Measurements from ENCODE around the gene EFTUD2.

EFTUD2 gene

DNA sequence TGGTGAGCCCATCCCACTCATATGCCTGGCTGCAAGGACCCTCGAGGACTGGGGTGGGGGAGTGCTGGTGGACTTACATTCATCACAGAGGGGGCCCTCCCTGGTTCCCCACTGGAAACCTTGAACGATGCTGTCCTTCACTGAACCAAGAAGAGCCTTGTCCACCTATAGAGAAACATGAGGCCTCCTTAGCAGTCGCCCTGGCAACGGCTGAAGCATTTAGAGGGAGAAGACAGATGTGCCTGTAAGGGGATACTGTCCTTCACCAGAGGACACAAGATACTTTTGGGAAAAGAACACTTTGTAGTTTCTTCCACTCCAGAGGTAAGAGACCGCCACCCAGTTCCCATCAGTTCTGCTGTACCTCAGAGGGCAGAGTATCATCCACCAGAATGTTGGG, 45.1 kb downstream of the EFTUD2 start (continued):
- TF ChIP-seq, protein P1, sequence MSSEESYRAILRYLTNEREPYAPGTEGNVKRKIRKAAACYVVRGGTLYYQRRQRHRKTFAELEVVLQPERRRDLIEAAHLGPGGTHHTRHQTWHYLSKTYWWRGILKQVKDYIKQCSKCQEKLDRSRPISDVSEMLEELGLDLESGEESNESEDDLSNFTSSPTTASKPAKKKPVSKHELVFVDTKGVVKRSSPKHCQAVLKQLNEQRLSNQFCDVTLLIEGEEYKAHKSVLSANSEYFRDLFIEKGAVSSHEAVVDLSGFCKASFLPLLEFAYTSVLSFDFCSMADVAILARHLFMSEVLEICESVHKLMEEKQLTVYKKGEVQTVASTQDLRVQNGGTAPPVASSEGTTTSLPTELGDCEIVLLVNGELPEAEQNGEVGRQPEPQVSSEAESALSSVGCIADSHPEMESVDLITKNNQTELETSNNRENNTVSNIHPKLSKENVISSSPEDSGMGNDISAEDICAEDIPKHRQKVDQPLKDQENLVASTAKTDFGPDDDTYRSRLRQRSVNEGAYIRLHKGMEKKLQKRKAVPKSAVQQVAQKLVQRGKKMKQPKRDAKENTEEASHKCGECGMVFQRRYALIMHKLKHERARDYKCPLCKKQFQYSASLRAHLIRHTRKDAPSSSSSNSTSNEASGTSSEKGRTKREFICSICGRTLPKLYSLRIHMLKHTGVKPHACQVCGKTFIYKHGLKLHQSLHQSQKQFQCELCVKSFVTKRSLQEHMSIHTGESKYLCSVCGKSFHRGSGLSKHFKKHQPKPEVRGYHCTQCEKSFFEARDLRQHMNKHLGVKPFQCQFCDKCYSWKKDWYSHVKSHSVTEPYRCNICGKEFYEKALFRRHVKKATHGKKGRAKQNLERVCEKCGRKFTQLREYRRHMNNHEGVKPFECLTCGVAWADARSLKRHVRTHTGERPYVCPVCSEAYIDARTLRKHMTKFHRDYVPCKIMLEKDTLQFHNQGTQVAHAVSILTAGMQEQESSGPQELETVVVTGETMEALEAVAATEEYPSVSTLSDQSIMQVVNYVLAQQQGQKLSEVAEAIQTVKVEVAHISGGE (tag by site-specific recombination; conservative IDR thresholded peaks at IDR 0.05; ENCODE audit: low read depth), result no peak
- TF ChIP-seq ZNF76 (tag by site-specific recombination; IDR thresholded peaks at IDR 0.05; ENCODE audit: borderline replicate concordance, low read depth), result no peak

DNA sequence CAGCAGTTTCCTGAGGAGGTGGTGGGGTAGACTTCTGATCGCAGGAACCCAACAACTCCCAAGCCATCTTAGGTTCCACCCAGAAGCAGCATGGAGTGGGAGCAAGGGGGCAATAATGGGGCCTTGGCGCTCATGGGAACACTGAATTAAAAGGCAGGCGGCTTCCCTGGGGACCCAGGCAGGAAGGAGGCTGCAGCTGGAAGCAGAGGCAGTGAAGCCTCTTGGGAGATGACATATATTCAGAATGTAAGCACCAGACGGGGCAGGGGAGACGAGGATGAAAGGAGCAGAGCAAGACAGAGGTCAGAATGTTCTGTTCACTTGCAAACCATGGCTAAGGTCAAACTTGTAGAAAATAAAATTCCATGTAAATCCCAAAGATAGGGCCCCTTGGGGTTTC, 48.6 kb downstream of the EFTUD2 start:
- Histone ChIP-seq H3K4me3 (ENCODE audit: low read depth, low read length) (no peak overlapping the region), H3K36me3 (ENCODE audit: control insufficient read depth in 2 of 2, insufficient read depth in 1 of 2, low read length in 2 of 2) (peaks cover 45 to 62% of the 10 kb centered on the region in 2 experiments), H3K9me3 (ENCODE audit: control insufficient read depth, insufficient read depth, low read depth, low read length) (no peaks in the 10 kb centered on the region), H3K4me1 (ENCODE audit: control insufficient read depth, insufficient read depth, low read length) (no peaks in the 10 kb centered on the region), H3K27ac (ENCODE audit: extremely low read depth, low read depth, low read length) (no peak overlapping the region)
- POLR2A ChIA-PET, result no interaction called here
- no peak for TF ChIP-seq SP2 (tag by site-specific recombination; IDR thresholded peaks at IDR 0.05)
- TF ChIP-seq, protein P2, sequence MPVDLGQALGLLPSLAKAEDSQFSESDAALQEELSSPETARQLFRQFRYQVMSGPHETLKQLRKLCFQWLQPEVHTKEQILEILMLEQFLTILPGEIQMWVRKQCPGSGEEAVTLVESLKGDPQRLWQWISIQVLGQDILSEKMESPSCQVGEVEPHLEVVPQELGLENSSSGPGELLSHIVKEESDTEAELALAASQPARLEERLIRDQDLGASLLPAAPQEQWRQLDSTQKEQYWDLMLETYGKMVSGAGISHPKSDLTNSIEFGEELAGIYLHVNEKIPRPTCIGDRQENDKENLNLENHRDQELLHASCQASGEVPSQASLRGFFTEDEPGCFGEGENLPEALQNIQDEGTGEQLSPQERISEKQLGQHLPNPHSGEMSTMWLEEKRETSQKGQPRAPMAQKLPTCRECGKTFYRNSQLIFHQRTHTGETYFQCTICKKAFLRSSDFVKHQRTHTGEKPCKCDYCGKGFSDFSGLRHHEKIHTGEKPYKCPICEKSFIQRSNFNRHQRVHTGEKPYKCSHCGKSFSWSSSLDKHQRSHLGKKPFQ (tag by site-specific recombination; IDR thresholded peaks at IDR 0.05), result no peak
- CTCF ChIA-PET, result interaction anchor here (1.3 to 8.0 kb wide), 2 partner anchors 14 to 71 kb away, joined by 3 to 56 read pairs; no protein-coding TSS in a partner anchor

DNA sequence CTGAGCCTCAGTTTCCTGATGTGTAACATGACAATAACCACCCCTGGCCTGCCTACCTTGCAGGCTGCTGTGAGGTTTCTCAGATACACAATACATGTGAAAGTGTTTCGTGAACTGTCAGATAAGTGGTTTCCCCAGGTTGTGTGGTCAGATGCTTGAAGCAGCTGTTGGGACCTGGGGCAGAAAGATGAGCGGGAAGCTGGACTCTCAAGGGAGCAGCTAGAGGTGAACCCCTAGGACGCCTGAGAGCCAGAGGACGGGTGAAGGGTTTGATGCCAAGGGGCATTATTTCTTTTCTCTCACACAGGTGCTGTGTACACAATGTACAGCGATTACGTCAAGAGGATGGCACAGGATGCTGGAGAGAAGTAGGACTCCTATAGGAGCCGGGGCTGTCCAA, 49.2 kb downstream of the EFTUD2 start:
- Histone ChIP-seq H3K27ac (ENCODE audit: extremely low read depth, low read depth, low read length) (no peak overlapping the region), H3K9me3 (ENCODE audit: control insufficient read depth, insufficient read depth, low read depth, low read length) (no peaks in the 10 kb centered on the region), H3K4me1 (ENCODE audit: control insufficient read depth, insufficient read depth, low read length) (no peaks in the 10 kb centered on the region), H3K4me3 (ENCODE audit: low read depth, low read length) (no peak overlapping the region), H3K36me3 (ENCODE audit: control insufficient read depth in 2 of 2, insufficient read depth in 1 of 2, low read length in 2 of 2) (peaks cover 39 to 57% of the 10 kb centered on the region in 2 experiments)
- POLR2A ChIA-PET, result no interaction called here
- no peak for TF ChIP-seq ZFP37 (tag by site-specific recombination; IDR thresholded peaks at IDR 0.05)
- TF ChIP-seq, protein P3, sequence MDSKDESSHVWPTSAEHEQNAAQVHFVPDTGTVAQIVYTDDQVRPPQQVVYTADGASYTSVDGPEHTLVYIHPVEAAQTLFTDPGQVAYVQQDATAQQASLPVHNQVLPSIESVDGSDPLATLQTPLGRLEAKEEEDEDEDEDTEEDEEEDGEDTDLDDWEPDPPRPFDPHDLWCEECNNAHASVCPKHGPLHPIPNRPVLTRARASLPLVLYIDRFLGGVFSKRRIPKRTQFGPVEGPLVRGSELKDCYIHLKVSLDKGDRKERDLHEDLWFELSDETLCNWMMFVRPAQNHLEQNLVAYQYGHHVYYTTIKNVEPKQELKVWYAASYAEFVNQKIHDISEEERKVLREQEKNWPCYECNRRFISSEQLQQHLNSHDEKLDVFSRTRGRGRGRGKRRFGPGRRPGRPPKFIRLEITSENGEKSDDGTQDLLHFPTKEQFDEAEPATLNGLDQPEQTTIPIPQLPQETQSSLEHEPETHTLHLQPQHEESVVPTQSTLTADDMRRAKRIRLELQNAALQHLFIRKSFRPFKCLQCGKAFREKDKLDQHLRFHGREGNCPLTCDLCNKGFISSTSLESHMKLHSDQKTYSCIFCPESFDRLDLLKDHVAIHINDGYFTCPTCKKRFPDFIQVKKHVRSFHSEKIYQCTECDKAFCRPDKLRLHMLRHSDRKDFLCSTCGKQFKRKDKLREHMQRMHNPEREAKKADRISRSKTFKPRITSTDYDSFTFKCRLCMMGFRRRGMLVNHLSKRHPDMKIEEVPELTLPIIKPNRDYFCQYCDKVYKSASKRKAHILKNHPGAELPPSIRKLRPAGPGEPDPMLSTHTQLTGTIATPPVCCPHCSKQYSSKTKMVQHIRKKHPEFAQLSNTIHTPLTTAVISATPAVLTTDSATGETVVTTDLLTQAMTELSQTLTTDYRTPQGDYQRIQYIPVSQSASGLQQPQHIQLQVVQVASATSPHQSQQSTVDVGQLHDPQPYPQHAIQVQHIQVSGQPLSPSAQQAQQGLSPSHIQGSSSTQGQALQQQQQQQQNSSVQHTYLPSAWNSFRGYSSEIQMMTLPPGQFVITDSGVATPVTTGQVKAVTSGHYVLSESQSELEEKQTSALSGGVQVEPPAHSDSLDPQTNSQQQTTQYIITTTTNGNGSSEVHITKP (tag by site-specific recombination; IDR thresholded peaks at IDR 0.05), result 0 out of 2 replicates have a peak, but pooled peaks have one; percentile 25
- CTCF ChIA-PET, result interaction anchor here (1.3 to 8.0 kb wide), 2 partner anchors 15 to 71 kb away, joined by 3 to 56 read pairs; no protein-coding TSS in a partner anchor

DNA sequence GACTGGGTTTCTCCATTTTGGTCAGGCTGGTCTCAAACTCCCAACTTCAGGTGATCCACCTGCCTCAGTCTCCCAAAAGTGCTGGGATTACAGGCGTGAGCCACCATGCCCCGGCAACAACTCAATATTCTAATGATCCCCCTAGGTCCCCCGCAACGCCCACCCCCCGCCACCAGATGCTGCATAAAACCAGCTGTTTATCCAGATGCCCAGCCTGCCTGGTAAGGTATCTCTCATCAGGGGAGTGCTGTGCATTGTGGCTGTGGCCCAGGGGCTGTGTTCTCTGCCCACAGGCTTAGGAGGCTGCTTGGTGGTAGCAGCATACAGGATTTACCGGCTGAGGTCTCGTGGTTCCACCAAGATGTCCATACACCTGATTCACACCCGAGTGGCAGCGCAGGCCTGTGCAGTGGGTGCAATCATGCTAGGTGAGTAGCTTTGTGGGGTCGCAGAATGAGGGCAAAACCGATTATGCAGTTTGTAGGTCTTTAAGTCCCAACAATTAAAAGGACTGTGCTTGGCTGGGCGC, 50.2 kb downstream of the EFTUD2 start:
- H3K36me3 ChIP-seq (ENCODE audit: control insufficient read depth in 2 of 2, insufficient read depth in 1 of 2, low read length in 2 of 2), result peaks cover 29 to 47% of the 10 kb centered on the region in 2 experiments
- H3K4me3 ChIP-seq (ENCODE audit: low read depth, low read length), result no peak overlapping the region
- H3K4me1 ChIP-seq (ENCODE audit: control insufficient read depth, insufficient read depth, low read length), result no peaks in the 10 kb centered on the region
- TF ChIP-seq, protein P4, sequence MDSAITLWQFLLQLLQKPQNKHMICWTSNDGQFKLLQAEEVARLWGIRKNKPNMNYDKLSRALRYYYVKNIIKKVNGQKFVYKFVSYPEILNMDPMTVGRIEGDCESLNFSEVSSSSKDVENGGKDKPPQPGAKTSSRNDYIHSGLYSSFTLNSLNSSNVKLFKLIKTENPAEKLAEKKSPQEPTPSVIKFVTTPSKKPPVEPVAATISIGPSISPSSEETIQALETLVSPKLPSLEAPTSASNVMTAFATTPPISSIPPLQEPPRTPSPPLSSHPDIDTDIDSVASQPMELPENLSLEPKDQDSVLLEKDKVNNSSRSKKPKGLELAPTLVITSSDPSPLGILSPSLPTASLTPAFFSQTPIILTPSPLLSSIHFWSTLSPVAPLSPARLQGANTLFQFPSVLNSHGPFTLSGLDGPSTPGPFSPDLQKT (IDR thresholded peaks at IDR 0.05; ENCODE audit: borderline replicate concordance, low read depth, low read length), result no peak
- TF ChIP-seq, protein P5, sequence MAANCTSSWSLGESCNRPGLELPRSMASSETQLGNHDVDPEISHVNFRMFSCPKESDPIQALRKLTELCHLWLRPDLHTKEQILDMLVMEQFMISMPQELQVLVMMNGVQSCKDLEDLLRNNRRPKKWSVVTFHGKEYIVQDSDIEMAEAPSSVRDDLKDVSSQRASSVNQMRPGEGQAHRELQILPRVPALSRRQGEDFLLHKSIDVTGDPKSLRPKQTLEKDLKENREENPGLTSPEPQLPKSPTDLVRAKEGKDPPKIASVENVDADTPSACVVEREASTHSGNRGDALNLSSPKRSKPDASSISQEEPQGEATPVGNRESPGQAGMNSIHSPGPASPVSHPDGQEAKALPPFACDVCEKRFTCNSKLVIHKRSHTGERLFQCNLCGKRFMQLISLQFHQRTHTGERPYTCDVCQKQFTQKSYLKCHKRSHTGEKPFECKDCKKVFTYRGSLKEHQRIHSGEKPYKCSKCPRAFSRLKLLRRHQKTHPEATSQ (tag by site-specific recombination; IDR thresholded peaks at IDR 0.05), result no peak
- TF ChIP-seq ZNF157 (tag by site-specific recombination; IDR thresholded peaks at IDR 0.05), result no peak
- TF ChIP-seq REPIN1 (tag by site-specific recombination; IDR thresholded peaks at IDR 0.05; ENCODE audit: low read depth), result no peak
- no peak for TF ChIP-seq ZEB2 (tag by site-specific recombination; IDR thresholded peaks at IDR 0.05)
- ChIA-PET CTCF (interaction anchor here (0.7 to 8.0 kb wide), 2 partner anchors 14 to 70 kb away, joined by 3 to 56 read pairs; no protein-coding TSS in a partner anchor), POLR2A (interaction anchor here (1.1 kb wide), 1 partner anchor 74 kb away, joined by 3 read pairs; no protein-coding TSS in a partner anchor)
- H3K27ac ChIP-seq (ENCODE audit: extremely low read depth, low read depth, low read length), result no peak overlapping the region
- H3K9me3 ChIP-seq (ENCODE audit: control insufficient read depth, insufficient read depth, low read depth, low read length), result no peaks in the 10 kb centered on the region

Measured in HEK293 (cell line).